ENCODE results near the gene TBC1D25. TPM values are rescaled to one million over a fixed set of nuclear protein-coding genes. Genes with fewer than 3 reads are reported as not detected.

Gene TBC1D25
- total RNA-seq, 2 donors from 2014 or later: 5.4 to 5.9 TPM

- H3K27ac ChIP-seq: no peak overlapping the region
- no peak for DNase-seq
- no peaks in the 10 kb centered on the region for H3K9me3 ChIP-seq
- intact Hi-C loops (cut with DNase I): no loop called here
- H3K27me3 ChIP-seq: no peaks in the 10 kb centered on the region
- TF ChIP-seq POLR2A (IDR thresholded peaks at IDR 0.05) (no peak), CTCF (IDR thresholded peaks at IDR 0.05) (no peak)
- H3K36me3 ChIP-seq (replicated peaks in 1 of 2; ENCODE audit: insufficient read depth in 1 of 2, low read depth in 2 of 2): no peaks in the 10 kb centered on the region
- H3K4me3 ChIP-seq: no peak overlapping the region
- 80 to 100% methylated on average over 1 of the region's 2 CpGs for WGBS, 2 donors
- ATAC-seq: no peak
- peaks cover 8% of the 10 kb centered on the region for H3K4me1 ChIP-seq
These were observed 19.1 kb upstream of the TBC1D25 start for GRCh38 chrX:48520455-48520854.

GRCh38 chrX:48520976-48521352, 18.6 kb upstream of the TBC1D25 start:
- ATAC-seq (no peak), DNase-seq (no peak)
- Histone ChIP-seq H3K27me3 (no peaks in the 10 kb centered on the region), H3K9me3 (no peaks in the 10 kb centered on the region), H3K4me3 (no peak overlapping the region), H3K27ac (peak overlapping the region in 3 of 4 donors; percentile 46 to 79 (median 78)), H3K4me1 (peaks cover 8% of the 10 kb centered on the region), H3K36me3 (replicated peaks in 1 of 2; ENCODE audit: insufficient read depth in 1 of 2, low read depth in 2 of 2) (no peaks in the 10 kb centered on the region)
- intact Hi-C loops (cut with DNase I): no loop called here
- TF ChIP-seq CTCF (IDR thresholded peaks at IDR 0.05) (no peak), POLR2A (IDR thresholded peaks at IDR 0.05) (no peak)
- 29 to 54% methylated on average over 2 of the region's 2 CpGs for WGBS, 2 donors

- Histone ChIP-seq H3K27ac (peak within 1 kb of the TSS; percentile 59 to 79 (median 76)), H3K4me1 (peaks cover 8% of the 10 kb centered on the region), H3K36me3 (replicated peaks in 1 of 2; ENCODE audit: insufficient read depth in 1 of 2, low read depth in 2 of 2) (no peaks in the 10 kb centered on the region), H3K9me3 (no peaks in the 10 kb centered on the region), H3K27me3 (no peaks in the 10 kb centered on the region), H3K4me3 (peak within 1 kb of the TSS; percentile 6 to 32)
- 1 to 3% methylated on average over 7 to 38 of the region's 66 CpGs for WGBS, 2 donors
- intact Hi-C loops (cut with DNase I): no loop called here
- TF ChIP-seq CTCF (IDR thresholded peaks at IDR 0.05) (peak in 1 of 7 experiments; percentile 7), POLR2A (IDR thresholded peaks at IDR 0.05) (peak; percentile 32 to 75 (median 74))
- ATAC-seq (peak; percentile 99), DNase-seq (peak; percentile 91 to 94 (median 93))
These were observed 17.9 kb upstream of the TBC1D25 start, which contains the start of gene EBP for GRCh38 chrX:48521353-48522243. EBP (plus strand) TSS chrX:48521808; CDS start chrX:48523772, 1,964 bp downstream.

GRCh38 chrX:48522291-48522690, 17.2 kb upstream of the TBC1D25 start:
- 3% methylated on average over 7 of the region's 10 CpGs; no CpG with 5 or more reads in 1 of the 2 donors for WGBS, 2 donors
- ATAC-seq (no peak), DNase-seq (peak in 2 of 4 donors; percentile 13 to 23)
- H3K4me1 ChIP-seq: peaks cover 8% of the 10 kb centered on the region
- TF ChIP-seq POLR2A (IDR thresholded peaks at IDR 0.05): no peak
- no peak for TF ChIP-seq CTCF (IDR thresholded peaks at IDR 0.05)
- H3K4me3 ChIP-seq: peak overlapping the region in 1 of 2 donors; percentile 32
- H3K9me3 ChIP-seq: no peaks in the 10 kb centered on the region
- no peaks in the 10 kb centered on the region for H3K36me3 ChIP-seq (replicated peaks in 1 of 2; ENCODE audit: insufficient read depth in 1 of 2, low read depth in 2 of 2)
- no peaks in the 10 kb centered on the region for H3K27me3 ChIP-seq
- H3K27ac ChIP-seq: peak overlapping the region in 3 of 4 donors; percentile 59 to 79 (median 78)
- intact Hi-C loops (cut with DNase I): no loop called here
